Measurements from ENCODE around the gene ARHGAP22. TPM values are rescaled to one million over a fixed set of nuclear protein-coding genes. Genes with fewer than 3 reads are reported as not detected.

ARHGAP22 gene
- total RNA-seq, 1 donor from 2014 or later, result 1.9 TPM

DNA sequence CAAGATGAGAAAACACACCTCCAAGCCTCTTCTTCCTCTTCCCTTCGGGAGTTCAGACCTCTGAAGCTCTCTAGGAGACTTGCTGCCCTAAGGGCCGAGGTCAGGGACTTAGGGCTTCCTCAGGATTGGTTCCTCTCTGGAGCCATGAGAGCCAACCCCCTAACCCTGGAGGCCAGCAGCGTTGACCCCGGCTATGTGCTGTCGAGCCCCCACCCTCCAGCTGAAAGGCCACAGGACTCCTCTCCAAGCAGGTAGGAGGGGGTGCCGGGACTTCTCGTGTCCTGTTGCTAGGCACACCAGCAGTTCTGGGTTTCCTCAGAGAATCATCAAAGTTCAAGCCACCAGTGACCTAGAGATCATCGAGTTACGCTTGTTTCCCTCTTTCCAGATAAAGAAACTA lies 87.4 kb downstream of the ARHGAP22 start:
- no peaks in the 10 kb centered on the region for H3K36me3 Mint-ChIP-seq (ENCODE audit: low read depth, unreplicated experiment)
- TF ChIP-seq CTCF (IDR thresholded peaks at IDR 0.05; ENCODE audit: unreplicated experiment), result no peak
- DNase-seq (ENCODE audit: low spot score), result no peak
- no peaks in the 10 kb centered on the region for H3K9me3 Mint-ChIP-seq (ENCODE audit: unreplicated experiment)
- H3K4me1 Mint-ChIP-seq (ENCODE audit: unreplicated experiment), result peaks cover under 1% of the 10 kb centered on the region
- H3K27me3 Mint-ChIP-seq (ENCODE audit: unreplicated experiment), result peaks cover 4% of the 10 kb centered on the region
- H3K4me3 Mint-ChIP-seq (ENCODE audit: unreplicated experiment), result no peak overlapping the region
- H3K27ac Mint-ChIP-seq (ENCODE audit: unreplicated experiment), result no peak overlapping the region

- H3K9me3 Mint-ChIP-seq (ENCODE audit: unreplicated experiment), result no peaks in the 10 kb centered on the region
- TF ChIP-seq CTCF (IDR thresholded peaks at IDR 0.05; ENCODE audit: unreplicated experiment), result no peak
- peaks cover 6% of the 10 kb centered on the region for H3K4me1 Mint-ChIP-seq (ENCODE audit: unreplicated experiment)
- no peaks in the 10 kb centered on the region for H3K36me3 Mint-ChIP-seq (ENCODE audit: low read depth, unreplicated experiment)
- no peak for DNase-seq (ENCODE audit: low spot score)
- no peak overlapping the region for H3K4me3 Mint-ChIP-seq (ENCODE audit: unreplicated experiment)
- peaks cover 3% of the 10 kb centered on the region for H3K27me3 Mint-ChIP-seq (ENCODE audit: unreplicated experiment)
- H3K27ac Mint-ChIP-seq (ENCODE audit: unreplicated experiment), result no peak overlapping the region
These were observed 88.0 kb downstream of the ARHGAP22 start for GRCh38 chr10:48516911-48517310.

GRCh38 chr10:48514916-48515315 lies 90.0 kb downstream of the ARHGAP22 start:
- Mint-ChIP-seq H3K4me1 (ENCODE audit: unreplicated experiment) (peaks cover 12% of the 10 kb centered on the region), H3K36me3 (ENCODE audit: low read depth, unreplicated experiment) (no peaks in the 10 kb centered on the region), H3K27ac (ENCODE audit: unreplicated experiment) (no peak overlapping the region), H3K27me3 (ENCODE audit: unreplicated experiment) (peaks cover 2% of the 10 kb centered on the region), H3K4me3 (ENCODE audit: unreplicated experiment) (no peak overlapping the region), H3K9me3 (ENCODE audit: unreplicated experiment) (no peaks in the 10 kb centered on the region)
- TF ChIP-seq CTCF (IDR thresholded peaks at IDR 0.05; ENCODE audit: unreplicated experiment), result no peak
- DNase-seq (ENCODE audit: low spot score), result no peak

GRCh38 chr10:48514255-48514654 lies 90.6 kb downstream of the ARHGAP22 start:
- Mint-ChIP-seq H3K27ac (ENCODE audit: unreplicated experiment) (no peak overlapping the region), H3K9me3 (ENCODE audit: unreplicated experiment) (no peaks in the 10 kb centered on the region), H3K4me1 (ENCODE audit: unreplicated experiment) (peaks cover 13% of the 10 kb centered on the region), H3K4me3 (ENCODE audit: unreplicated experiment) (no peak overlapping the region), H3K27me3 (ENCODE audit: unreplicated experiment) (peaks cover 2% of the 10 kb centered on the region), H3K36me3 (ENCODE audit: low read depth, unreplicated experiment) (no peaks in the 10 kb centered on the region)
- TF ChIP-seq CTCF (IDR thresholded peaks at IDR 0.05; ENCODE audit: unreplicated experiment), result no peak
- no peak for DNase-seq (ENCODE audit: low spot score)

DNA sequence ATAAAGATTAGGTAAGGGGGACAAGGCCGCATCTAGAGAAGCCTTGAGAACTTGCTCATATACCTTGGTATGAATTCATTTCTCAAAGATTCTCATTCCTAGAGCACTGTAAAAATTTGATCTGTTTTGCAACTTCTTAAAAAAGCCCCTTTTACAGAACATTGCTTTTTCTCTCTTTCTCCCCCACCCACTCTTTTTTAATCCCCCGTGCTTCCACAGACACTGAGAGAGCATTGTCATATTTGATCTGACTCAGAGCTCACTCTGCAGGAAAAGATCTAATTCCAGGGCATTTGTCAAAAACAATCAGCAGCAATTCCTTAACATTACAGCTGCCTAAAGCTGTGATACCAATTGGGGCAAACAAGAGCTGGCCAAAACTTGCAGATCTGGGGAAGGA lies 92.0 kb downstream of the ARHGAP22 start:
- Mint-ChIP-seq H3K36me3 (ENCODE audit: low read depth, unreplicated experiment) (no peaks in the 10 kb centered on the region), H3K27ac (ENCODE audit: unreplicated experiment) (no peak overlapping the region), H3K4me3 (ENCODE audit: unreplicated experiment) (no peak overlapping the region), H3K9me3 (ENCODE audit: unreplicated experiment) (no peaks in the 10 kb centered on the region), H3K4me1 (ENCODE audit: unreplicated experiment) (peaks cover 21% of the 10 kb centered on the region), H3K27me3 (ENCODE audit: unreplicated experiment) (peaks cover 2% of the 10 kb centered on the region)
- no peak for DNase-seq (ENCODE audit: low spot score)
- no peak for TF ChIP-seq CTCF (IDR thresholded peaks at IDR 0.05; ENCODE audit: unreplicated experiment)
